Endometrial microvascular endothelial cells (primary cell): ENCODE results near the gene MUC21. TPM values are rescaled to one million over a fixed set of nuclear protein-coding genes. Genes with fewer than 3 reads are reported as not detected.
"Not testable (repeated sequence)": the region's sequence is repeated elsewhere in the genome, so short reads cannot be mapped to it uniquely, and the experiment has no call there.

Experiments
- in situ Hi-C: cut with HindIII; loops from 2 replicates; pipeline ENCODE4 v1.10.0; 2017; ENCODE audit warnings: low sequenced_read_pairs, low pct_unique_long_range_greater_than_20kb; ENCODE audit errors: inconsistent ontology term
- total RNA-seq: library from RNA; depleted of rRNA; stranded (reverse); fragments of >200 nt; gene quantifications from one replicate; pipeline ENCODE4 v1.2.3, GENCODE V29; 2015; ENCODE audit errors: inconsistent ontology term

Gene MUC21
- total RNA-seq, 1 donor from 2014 or later, result not detected

DNA sequence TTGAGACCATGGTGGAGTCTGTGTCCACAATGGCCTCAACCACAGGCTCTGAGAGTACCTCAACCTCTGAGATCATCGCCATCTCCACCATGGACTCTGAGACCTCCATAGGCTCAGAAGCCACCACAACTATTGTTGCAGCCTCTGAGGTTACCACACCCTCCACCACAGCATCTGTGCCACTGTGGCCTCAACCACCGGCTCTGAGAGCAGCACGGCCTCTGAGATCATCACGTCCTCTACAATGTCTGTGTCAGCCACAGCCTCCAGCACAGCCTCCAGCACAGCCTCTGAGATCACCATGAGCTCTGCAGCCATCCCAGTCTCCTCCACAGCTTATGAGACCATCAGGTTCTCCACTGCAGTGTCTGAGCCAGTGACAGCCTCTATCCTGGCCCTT lies 19.4 kb upstream of the MUC21 start:
- in situ Hi-C loops, result no loop called here

DNA sequence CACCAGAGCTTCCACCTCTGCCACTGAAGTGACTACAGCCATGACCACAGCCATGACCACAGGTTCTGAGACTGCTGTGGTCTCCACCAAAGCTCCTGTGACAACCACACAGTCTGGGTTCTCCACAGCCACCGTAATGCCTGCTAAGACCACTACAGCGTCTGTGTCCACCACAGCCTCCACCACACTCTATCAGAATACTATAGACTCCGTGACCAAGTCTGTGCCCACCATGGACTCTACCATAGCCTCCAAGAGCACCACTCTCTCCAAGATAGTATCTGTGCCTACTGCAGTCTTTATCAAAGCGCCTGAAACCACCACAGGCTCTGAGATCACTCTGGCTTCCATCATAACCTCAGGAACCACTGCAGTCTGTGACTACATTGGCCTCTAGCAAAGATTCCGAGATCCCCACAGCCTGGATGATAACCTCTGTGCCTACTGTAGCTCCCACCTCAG lies 18.3 kb upstream of the MUC21 start:
- in situ Hi-C loops, result no loop called here

DNA sequence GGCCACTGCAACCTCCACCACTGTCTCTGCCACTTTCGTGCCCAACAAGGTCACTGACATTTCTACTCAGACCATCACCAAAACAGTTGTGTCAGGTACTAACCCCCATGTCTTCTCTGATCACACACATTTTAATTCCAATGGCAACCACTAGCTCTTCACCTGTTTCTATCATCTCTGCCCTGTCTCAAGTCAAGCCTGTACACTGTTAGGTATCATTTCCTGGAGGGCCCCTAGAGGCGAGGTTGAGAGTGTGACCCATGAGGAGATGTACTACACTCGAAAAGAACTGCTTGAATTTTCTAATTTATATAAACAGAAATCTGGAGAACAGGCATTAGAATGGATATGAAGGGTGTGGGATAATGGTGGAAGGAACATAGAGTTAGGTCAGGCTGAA lies 17.4 kb upstream of the MUC21 start:
- in situ Hi-C loops, result no loop called here

DNA sequence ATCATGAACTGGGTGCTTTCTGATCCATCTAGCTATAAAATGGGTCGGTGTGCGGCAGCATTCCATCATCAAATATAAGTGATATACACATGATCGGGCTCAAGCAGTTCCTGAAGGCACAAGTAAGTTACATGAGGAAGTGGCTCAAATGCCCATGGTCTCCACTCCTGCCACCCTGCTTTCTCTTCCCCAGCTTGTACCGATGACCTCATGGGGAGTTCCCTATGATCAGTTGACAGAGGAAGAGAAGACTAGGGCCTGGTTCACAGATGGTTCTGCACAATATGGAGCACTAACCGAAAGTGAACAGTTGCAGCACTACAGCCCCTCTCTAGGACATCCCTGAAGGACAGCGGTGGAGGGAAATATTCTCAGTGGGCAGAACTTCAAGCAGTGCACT lies 14.3 kb upstream of the MUC21 start:
- in situ Hi-C loops, result not testable (repeated sequence)

DNA sequence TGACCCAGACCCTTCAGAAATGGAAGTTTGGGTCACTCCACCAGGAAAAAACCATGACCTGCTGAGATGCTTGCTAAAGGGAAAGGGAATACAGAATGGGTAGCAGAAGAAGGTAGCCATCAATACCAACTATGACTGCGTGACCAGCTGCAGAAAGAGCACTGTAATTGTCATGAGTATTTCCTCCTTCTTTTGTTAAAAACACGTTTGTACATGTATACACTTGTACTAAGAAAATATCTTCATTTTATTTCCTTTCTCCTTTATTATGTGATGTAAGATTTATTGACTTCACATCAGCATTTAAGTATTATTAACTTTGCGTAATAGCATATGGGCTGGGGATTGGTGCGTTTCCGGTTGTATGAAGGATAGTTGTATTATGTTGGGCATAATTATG lies 12.6 kb upstream of the MUC21 start:
- in situ Hi-C loops, result no loop called here

DNA sequence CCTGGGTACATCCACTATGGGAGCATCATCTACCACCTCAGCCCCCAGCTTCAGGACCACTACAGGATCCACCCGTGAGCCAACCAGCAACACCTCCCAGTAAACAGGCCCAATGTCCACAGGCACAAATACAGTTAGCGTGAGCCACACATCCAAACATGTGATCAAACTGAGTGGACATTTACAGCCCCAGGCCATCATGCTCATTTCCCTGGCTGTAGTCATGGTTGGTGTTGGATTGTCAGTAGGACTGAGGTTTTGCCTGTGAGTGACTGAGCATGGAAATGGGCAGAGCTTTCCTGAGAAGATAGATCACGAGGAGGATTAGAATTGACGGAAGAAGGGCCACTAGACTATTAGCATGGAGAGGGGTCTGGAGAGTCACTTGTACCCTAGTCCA lies 10.7 kb upstream of the MUC21 start:
- in situ Hi-C loops, result no loop called here

DNA sequence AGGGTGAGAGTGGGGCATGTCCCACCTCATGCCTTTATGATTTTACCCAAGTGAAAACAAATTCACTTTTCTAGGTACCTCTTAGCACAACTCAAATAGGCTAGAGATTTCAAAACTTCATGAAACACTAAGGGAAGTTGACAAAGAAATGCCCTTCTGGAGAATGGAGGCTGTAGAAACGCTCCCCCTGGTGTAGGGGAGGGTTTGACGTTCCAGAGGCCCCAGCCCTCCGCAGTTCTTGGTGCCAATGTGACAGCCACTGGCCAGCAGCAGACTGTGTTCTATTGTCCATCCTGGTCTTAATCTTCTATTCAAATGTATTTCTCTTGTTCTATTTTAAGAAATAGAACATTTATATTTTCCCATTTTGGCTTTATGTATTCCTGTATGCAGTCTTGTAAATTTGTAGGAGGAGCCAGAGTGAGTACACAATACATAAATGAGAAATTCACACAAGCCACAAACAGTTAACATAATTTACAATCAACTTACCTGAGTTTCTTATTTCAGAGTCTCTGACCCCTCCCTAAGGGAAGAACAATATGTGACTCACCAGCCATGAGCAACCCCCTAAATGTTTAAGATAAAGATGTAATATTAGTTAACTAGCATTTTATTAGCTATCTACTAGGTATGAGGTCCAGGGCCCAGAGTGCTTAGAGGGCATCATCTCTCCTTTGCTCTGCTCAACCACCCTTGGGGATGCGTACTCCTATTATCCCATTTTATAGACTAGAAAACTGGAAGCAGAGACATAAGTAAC lies 8.8 kb upstream of the MUC21 start:
- in situ Hi-C loops, result no loop called here

DNA sequence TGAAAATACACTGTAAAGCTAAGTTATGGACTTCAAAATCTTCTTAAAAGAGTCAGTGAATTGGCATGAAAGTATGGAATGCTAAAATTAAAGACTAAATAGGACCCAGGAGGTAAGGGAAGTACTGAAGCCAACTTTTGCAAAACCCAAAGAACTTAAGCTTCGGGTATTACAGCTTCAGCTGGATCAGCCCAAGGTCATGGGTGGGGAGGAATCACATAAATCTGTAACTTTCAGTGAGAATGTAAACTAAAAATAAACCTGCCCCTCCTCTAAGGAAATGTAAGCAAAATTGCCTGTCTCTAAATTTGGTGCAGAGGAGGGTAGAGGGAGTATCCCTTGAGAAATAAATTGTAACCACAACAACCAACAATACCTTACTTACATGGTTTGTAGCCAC lies 4.4 kb upstream of the MUC21 start:
- in situ Hi-C loops, result no loop called here

DNA sequence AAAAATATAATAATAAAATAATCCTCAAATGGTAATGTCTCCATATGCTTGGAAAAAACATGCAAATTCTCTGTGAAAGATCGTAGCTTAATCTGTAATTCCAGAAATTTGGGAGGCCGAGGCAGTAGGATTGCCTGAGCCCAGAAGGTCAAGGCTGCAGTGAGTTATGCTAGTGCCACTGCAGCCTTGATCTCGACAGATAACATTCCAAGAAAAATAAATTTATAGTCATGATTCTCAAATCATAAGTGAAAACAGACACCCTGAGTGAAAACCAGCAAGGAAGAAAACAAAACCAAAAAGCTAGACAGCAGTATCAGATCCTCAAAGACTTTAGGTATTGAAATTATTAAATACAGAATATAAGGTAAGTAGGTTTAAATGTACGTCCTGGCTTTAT lies 3.8 kb upstream of the MUC21 start:
- in situ Hi-C loops, result no loop called here

DNA sequence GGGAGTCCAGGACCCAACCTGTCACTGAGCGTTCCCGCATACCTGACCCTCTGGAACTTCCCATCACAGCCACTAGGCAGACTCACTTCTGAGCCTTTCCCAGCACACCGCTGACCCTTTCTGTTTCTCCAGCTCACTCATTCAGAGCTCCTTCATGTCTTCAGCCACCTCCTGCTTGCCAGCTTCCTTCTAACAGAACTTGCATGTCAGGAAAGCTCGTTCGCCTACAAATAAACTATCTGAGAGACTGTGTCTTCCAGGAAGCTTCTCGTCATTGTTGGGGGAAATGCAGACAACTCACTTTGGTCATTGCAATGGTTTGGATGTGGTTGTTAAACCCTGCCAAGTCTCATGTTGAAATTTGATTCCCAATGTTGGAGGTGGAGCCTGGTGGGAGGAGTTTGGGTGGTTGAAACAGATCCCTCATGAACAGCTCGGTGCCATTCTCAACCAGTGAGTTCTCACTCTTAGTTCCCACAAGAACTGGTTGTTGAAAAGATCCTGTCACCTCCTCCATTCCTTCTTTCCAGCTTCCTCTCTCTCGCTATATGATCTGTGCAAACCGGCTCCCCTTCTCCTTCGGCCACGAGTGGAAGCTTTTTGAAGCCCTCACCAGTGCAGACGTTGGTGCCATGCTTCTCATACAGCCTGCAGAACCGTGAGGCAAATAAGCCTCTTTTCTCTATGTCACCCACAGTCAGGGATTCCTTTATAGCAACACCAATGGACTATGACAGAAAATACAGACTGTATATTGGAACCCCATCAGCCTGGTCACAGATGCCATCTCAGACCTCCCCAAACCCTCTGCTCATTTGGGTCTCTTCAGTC lies 1.4 kb upstream of the MUC21 start:
- in situ Hi-C loops, result no loop called here

DNA sequence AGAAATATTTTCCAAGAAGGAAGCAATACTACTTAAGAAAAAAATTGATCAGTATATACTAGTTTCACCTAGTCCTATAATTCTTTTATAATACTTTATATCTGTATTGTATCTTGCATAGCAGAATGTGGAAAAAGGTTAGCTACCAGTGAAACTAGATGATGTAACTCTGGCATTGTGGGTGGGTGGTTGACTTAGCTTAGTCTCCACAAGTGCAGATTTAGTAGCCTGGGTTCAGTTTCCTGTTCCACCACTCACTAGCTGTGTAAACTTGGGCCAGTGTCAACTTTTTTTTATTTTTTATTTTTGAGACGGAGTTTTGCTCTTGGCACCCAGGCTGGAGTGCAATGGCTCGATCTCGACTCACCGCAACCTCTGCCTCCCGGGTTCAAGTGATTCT lies 2.0 kb downstream of the MUC21 start:
- in situ Hi-C loops, result no loop called here

DNA sequence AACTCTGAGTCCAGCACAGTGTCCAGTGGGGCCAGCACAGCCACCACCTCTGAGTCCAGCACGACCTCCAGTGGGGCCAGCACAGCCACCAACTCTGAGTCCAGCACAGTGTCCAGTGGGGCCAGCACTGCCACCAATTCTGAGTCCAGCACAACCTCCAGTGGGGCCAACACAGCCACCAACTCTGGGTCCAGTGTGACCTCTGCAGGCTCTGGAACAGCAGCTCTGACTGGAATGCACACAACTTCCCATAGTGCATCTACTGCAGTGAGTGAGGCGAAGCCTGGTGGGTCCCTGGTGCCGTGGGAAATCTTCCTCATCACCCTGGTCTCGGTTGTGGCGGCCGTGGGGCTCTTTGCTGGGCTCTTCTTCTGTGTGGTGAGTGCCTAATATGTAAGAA lies 3.8 kb downstream of the MUC21 start:
- in situ Hi-C loops, result no loop called here

DNA sequence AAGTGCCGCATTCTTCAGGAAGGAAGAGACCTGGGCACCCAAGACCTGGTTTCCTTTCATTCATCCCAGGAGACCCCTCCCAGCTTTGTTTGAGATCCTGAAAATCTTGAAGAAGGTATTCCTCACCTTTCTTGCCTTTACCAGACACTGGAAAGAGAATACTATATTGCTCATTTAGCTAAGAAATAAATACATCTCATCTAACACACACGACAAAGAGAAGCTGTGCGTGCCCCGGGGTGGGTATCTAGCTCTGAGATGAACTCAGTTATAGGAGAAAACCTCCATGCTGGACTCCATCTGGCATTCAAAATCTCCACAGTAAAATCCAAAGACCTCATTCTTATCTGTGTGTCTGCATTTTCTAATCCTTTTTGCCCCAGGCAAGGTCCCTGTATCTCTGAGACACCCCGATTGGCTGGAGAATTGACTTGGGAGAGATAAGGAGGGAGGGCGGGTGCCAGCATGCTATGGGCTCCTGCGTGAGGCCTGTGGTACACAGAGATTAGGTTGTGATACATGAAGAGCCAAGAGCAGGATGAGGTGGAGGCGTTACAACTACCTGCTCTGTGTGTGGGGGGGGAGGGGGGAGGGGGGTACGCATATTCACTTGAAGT lies 4.8 kb downstream of the MUC21 start:
- in situ Hi-C loops, result no loop called here

DNA sequence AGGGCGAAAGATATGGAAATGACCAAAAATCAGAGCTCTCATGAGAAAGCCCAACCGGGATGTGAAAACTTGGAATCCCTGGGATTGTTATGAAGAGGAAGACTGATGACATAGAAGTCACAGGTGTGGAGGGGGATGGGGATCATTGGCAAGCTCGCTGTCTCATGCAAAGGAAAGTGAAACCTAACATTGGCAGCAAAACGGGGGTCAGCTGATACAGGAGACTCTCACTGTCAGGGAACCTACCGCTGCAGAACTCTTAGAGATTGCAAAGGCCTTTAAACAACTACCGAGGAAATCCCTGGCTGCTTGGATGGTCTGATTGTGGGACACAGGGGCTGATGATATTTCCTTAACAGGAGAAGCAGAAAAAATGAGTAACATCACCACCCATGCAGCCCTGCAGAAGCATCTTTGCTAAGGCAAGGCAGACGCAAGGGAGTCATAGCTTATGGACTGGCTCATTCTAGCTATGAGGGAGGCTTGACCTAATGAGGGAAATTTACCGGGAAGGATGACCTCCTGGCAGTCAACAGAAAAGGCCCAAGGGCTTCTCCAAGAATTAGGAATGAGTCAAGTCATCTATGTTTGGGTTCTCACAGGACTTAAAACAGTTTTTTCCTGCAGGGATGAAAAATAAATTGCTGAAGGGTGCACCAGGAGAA lies 7.0 kb downstream of the MUC21 start:
- in situ Hi-C loops, result no loop called here

DNA sequence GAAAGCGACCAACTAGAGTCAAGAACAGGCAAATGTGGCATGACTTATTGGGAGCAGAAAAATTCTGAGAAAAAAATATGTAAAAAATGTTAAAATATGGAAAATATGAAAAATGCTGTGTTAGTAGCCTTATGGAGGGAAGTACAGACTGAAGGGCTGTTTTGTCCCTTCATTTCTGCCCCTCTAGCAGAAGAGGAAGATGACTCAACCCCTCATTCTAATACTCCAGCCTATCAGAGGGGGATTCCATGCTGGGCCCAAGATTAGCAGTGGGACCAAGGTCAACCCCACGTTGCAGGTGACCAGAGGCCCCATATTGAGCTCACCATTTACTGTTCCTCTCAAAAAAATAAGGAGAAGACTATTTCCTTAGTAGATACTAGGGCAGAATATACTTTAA lies 8.4 kb downstream of the MUC21 start:
- in situ Hi-C loops, result no loop called here

DNA sequence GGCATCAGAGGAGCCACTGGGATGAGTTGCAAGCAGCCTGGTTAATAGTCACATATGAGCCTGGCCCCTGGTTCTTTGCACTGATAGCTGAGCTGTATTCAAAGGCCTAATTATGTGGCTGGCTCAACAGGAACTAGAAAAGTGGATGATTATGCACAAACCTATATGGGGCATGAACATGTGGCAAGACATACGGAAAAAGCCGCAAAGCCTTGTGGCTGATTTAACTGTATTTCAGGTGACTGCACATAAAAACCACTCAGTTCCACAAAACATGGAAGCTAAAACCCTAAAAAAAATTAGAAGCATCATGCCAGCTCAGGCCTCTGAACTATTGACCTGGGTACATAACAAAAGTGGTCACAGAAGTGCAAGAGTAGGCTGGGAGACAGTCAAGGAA lies 13.8 kb downstream of the MUC21 start:
- in situ Hi-C loops, result no loop called here

DNA sequence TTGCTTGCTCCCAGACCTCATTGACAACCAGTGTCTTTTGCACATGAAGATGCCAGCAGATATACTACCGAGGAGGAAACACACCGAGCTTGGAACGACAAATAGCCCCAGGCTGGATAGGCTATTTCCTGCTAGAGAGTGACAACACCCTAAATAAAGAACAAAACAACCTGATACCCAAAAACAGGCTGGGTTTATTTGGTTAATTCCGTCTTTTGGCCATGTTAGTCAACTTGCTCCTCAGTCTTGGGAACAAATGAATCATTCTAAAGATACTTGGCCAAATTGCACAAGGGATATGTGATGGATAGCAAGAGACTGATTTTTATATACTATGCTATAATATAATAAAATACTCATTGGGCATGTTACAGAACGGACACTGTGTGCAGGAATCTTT lies 15.3 kb downstream of the MUC21 start:
- in situ Hi-C loops, result no loop called here

DNA sequence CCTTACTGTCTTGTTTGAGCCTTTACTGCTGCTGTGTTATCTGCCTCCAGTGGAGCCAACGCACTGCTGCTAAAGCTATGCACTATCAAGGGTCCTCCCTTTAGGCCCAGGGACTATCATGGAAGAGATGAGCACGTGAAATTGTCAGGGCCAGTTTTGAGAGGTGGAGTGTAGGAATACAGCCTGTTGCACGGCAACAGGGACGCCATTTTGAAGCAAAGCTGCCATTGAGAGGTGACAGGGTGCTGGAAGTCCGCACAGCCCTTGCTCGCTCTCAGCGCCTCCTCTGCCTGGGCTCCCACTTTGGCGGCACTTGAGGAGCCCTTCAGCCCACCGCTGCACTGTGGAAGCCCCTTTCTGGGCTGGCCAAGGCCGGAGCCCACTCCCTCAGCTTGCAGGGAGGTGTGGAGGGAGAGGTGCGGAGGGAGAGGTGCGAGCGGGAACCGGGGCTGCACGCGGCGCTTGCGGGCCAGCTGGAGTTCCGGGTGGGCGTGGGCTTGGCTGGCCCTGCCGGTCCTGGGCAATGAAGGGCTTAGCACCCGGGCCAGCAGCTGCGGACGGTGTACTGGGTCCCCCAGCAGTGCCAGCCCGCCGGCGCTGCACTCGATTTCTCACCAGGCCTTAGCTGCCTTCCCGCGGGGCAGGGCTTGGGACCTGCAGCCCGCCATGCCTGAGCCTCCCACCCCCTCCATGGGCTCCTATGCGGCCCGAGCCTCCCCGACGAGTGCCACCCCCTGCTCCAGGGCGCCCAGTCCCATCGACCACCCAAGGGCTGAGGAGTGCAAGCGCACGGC lies 16.7 kb downstream of the MUC21 start:
- in situ Hi-C loops, result not testable (repeated sequence)
